Colonic mucosa (tissue), 4 donors: Measurements from ENCODE around the gene NTRK3. TPM values are rescaled to one million over a fixed set of nuclear protein-coding genes. Genes with fewer than 3 reads are reported as not detected.

Source experiments
- DNase-seq: peaks from one replicate; pipeline ENCODE4 v3.0.0-alpha.2; 2020
- H3K27ac ChIP-seq: fragments of 200-600 bp; one replicate; pipeline ENCODE4 v1.8.0; 2021
- H3K27me3 ChIP-seq: fragments of 200-600 bp; one replicate; pipeline ENCODE4 v1.8.0; 2021
- H3K36me3 ChIP-seq: fragments of 200-600 bp; one replicate; pipeline ENCODE4 v1.8.0; 2021
- H3K4me1 ChIP-seq: fragments of 200-600 bp; one replicate; pipeline ENCODE4 v1.8.0; 2021; ENCODE audit warnings: mild to moderate bottlenecking
- H3K4me3 ChIP-seq: fragments of 200-600 bp; one replicate; pipeline ENCODE4 v1.8.0; 2021
- H3K9ac ChIP-seq, 2 donors: one replicate each; pipeline ENCODE4 v1.7.0; 2013; ENCODE audit warnings: control low read depth in 2 of 2, low read depth in 2 of 2, low read length in 2 of 2
- H3K9me3 ChIP-seq: fragments of 200-600 bp; one replicate; pipeline ENCODE4 v1.8.0; 2021
- intact Hi-C: fragments of 100-400 bp; cut with DNase I; formaldehyde crosslinking; loops from one replicate; pipeline ENCODE4 v1.14.1; 2022
- total RNA-seq, 2 donors: library from RNA; stranded (reverse); fragmentation: NEBNext Ultra II Directional in 1 of 2; extraction: Animal tissue kit (Norgen Biotek cat#: 25700) in 1 of 2; gene quantifications; one replicate each; pipeline ENCODE4 v1.2.1, GENCODE V29; 2021
- TF ChIP-seq, protein P1 (sequence below): fragments of 200-600 bp; IDR thresholded peaks from one replicate; pipeline ENCODE4 v1.8.0; 2022; ENCODE audit warnings: antibody characterized with exemption, mild to moderate bottlenecking
- donor health status: healthy.
- donor health status: DM: no; HTN: no; CAD: no.
- donor health status: DM: no; HTN: no; CAD: no.

The NTRK3 gene
- total RNA-seq, 2 donors from 2014 or later = 1.2 to 1.5 TPM

DNA sequence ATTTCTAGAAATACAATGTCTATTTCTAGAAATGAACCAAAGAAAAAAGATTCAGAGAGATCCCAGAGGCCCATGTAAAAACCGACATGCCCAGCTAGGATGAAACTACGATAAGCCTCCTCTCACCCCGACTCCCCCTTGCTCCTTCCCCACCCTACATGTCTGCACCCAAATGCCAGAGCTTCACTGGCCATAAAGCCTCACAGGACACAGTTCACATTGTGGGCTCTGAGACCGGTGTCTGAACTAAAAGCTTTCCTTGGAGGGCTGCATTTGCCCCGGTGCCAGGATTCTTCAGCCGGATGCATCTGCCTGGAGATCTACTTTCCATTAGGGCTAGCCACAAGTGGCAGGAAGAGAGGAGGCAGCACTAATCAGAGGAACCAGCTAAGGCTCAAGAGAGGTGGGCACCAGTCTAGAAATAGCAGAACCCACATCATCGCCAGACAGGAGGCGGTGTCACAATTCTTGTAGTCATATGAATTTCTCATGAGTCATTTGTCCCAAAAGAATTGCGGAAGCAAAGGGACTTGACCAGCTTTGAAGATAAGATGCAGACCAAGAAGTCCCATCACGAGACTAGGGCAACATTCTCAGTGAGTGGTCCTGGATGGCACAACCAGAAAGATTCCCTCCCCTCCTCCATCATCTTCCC, 353.6 kb downstream of the NTRK3 start:
- no peaks in the 10 kb centered on the region for H3K27me3 ChIP-seq
- no peak for DNase-seq

DNA sequence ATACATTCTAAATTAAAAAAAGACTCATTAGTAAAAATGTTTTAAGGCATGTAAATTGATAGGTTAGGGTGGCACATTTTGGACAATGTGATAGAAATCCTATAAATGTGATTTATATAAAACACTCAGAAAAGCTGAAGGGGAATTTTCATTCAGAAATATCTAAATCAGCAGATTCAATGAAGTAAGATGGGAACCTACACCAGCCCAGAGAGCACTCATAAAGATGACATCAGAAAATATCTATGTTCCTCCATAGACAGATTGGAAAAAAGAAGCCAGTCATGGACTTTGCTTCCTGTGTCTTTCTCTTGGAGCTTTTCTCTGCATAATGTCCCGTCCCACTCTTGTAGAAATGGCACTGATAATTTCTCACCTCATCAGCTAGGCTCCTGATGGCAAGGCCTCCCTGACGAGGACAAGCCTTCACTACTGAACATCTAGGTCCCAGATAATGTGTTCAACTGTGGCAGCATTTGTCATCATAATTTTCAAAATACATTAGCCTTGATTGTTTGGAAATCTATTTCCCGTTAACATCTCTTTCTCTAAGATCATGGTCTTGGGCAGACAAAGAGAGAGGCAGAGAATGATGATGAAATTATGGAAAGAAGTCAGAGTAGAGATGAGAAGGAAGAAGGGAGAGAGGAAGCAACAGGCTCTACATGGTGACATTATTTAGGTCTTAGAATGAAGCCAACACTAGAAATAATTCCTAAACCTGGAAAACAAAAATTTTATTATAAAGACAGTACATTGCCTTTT, 354.4 kb downstream of the NTRK3 start:
- TF ChIP-seq, protein P1, sequence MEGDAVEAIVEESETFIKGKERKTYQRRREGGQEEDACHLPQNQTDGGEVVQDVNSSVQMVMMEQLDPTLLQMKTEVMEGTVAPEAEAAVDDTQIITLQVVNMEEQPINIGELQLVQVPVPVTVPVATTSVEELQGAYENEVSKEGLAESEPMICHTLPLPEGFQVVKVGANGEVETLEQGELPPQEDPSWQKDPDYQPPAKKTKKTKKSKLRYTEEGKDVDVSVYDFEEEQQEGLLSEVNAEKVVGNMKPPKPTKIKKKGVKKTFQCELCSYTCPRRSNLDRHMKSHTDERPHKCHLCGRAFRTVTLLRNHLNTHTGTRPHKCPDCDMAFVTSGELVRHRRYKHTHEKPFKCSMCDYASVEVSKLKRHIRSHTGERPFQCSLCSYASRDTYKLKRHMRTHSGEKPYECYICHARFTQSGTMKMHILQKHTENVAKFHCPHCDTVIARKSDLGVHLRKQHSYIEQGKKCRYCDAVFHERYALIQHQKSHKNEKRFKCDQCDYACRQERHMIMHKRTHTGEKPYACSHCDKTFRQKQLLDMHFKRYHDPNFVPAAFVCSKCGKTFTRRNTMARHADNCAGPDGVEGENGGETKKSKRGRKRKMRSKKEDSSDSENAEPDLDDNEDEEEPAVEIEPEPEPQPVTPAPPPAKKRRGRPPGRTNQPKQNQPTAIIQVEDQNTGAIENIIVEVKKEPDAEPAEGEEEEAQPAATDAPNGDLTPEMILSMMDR = no peak
- Histone ChIP-seq H3K36me3 (no peaks in the 10 kb centered on the region), H3K27ac (no peak overlapping the region), H3K9ac (no peak overlapping the region), H3K4me3 (no peak overlapping the region), H3K27me3 (no peaks in the 10 kb centered on the region), H3K4me1 (no peaks in the 10 kb centered on the region), H3K9me3 (no peaks in the 10 kb centered on the region)
- DNase-seq = no peak
- intact Hi-C loops = no loop called here

More for the DNA sequence above, 353.6 kb downstream of the NTRK3 start:
- intact Hi-C loops = no loop called here
- no peaks in the 10 kb centered on the region for H3K4me1 ChIP-seq
- H3K27ac ChIP-seq = no peak overlapping the region
- TF ChIP-seq, protein P1 = no peak
- no peak overlapping the region for H3K4me3 ChIP-seq
- H3K9me3 ChIP-seq = no peaks in the 10 kb centered on the region
- no peaks in the 10 kb centered on the region for H3K36me3 ChIP-seq
- H3K9ac ChIP-seq = no peak overlapping the region

DNA sequence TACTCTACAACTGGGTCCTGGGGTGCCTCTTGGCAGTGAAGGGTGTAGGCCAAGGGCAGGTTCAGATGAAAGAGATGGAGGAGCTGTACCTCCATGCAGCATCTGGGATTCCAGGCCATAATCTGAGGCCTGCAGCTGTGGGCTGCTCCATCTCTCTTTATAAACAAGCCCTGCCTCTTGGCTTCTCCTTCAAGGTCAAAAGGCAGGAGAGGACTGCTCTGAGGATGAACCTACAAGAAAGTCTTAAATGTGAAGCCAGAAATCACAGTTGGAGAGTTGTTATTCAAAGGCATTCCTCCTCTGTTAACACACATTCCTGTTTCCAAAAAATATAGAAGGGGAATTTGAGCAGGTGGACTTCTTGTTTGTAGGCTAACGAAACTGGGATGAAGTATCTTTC, 355.5 kb downstream of the NTRK3 start:
- TF ChIP-seq, protein P1 = no peak

DNA sequence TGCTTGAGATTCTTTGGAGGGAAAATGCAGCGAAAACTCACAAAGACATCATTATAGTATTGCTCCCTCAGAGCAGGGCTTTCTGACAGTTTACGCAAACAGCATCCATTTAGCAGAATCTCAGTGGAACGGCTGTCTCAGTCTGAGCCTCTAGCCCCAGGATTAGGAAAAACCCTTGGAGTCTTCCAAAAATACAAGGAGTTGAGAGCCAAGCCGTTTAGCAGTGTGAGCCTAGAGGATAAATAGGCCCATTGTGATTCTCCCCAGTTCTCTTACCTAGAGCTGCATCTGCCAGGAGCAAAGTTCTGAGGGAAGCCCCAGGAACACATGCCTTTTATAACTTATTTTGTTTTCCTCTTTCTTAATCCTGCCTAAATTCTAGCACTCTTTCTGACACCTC, 359.6 kb downstream of the NTRK3 start:
- Histone ChIP-seq H3K9me3 (no peaks in the 10 kb centered on the region), H3K4me1 (no peaks in the 10 kb centered on the region), H3K36me3 (no peaks in the 10 kb centered on the region), H3K27ac (no peak overlapping the region), H3K27me3 (no peaks in the 10 kb centered on the region), H3K9ac (no peak overlapping the region), H3K4me3 (no peak overlapping the region)
- no peak for DNase-seq
- TF ChIP-seq, protein P1 = no peak
- intact Hi-C loops = no loop called here

More for the DNA sequence above, 355.5 kb downstream of the NTRK3 start:
- Histone ChIP-seq H3K27ac (no peak overlapping the region), H3K36me3 (no peaks in the 10 kb centered on the region), H3K4me3 (no peak overlapping the region), H3K9ac (no peak overlapping the region), H3K27me3 (no peaks in the 10 kb centered on the region), H3K4me1 (no peaks in the 10 kb centered on the region), H3K9me3 (no peaks in the 10 kb centered on the region)
- DNase-seq = no peak
- intact Hi-C loops = no loop called here

DNA sequence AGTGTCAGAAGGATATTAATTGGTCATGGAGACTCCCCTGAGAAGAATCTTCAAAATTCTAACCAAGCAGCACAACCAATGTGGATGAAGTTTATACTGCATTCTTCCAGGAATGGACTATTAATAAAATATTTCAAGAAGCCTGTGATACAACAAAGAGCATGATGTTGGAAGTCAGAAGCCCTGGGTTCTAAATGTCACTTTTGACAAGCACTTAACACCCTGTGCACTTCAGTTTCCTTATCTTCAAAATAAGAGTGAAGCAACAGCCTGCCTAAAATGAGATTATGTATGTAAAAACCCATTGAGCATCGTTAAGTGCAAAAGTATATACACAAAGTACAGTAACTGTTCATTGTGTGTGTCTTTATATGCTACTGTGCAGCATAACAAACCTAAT, 369.4 kb downstream of the NTRK3 start:
- H3K4me3 ChIP-seq = no peak overlapping the region
- no peaks in the 10 kb centered on the region for H3K36me3 ChIP-seq
- TF ChIP-seq, protein P1 = no peak
- no peaks in the 10 kb centered on the region for H3K4me1 ChIP-seq
- H3K9ac ChIP-seq = no peak overlapping the region
- no peak for DNase-seq
- no peaks in the 10 kb centered on the region for H3K27me3 ChIP-seq
- no peak overlapping the region for H3K27ac ChIP-seq
- intact Hi-C loops = no loop called here
- no peaks in the 10 kb centered on the region for H3K9me3 ChIP-seq
